Testis (tissue), 3 donors: ENCODE data around the gene BZW2. TPM values are rescaled to one million over a fixed set of nuclear protein-coding genes. Genes with fewer than 3 reads are reported as not detected.

Experiments
- DNase-seq: peaks from one replicate; pipeline ENCODE4 v3.0.0-alpha.2; 2019
- H3K27ac ChIP-seq, 2 donors: fragments of 200-600 bp; sonication (generic); one replicate each; pipeline ENCODE4 v1.5.1; 2019
- H3K27me3 ChIP-seq: fragments of 200-600 bp; sonication (generic); one replicate; pipeline ENCODE4 v1.5.1; 2019
- H3K36me3 ChIP-seq: fragments of 200-600 bp; sonication (generic); one replicate; pipeline ENCODE4 v1.5.1; 2017; ENCODE audit warnings: low read depth; ENCODE audit errors: missing control alignments
- H3K4me1 ChIP-seq: fragments of 200-600 bp; sonication (generic); one replicate; pipeline ENCODE4 v1.5.1; 2019
- H3K4me3 ChIP-seq, 2 donors: fragments of 200-600 bp; sonication (generic); one replicate each; pipeline ENCODE4 v1.5.1; 2017 to 2019
- H3K9me3 ChIP-seq: fragments of 200-600 bp; sonication (generic); one replicate; pipeline ENCODE4 v1.5.1; 2017
- CTCF ChIP-seq, 3 experiments: fragments of 450-650 bp in 2 of 3; fragments of 200-600 bp in 1 of 3; sonication (generic) in 1 of 3; IDR thresholded peaks; one replicate each; pipeline ENCODE4 v1.5.1; 2016 to 2019; ENCODE audit warnings: antibody characterized with exemption in 3 of 3, mild to moderate bottlenecking in 2 of 3, moderate library complexity in 1 of 3
- POLR2A ChIP-seq: fragments of 450-650 bp; IDR thresholded peaks from one replicate; pipeline ENCODE4 v1.6.1; 2017; ENCODE audit warnings: antibody characterized with exemption, mild to moderate bottlenecking, moderate library complexity
- WGBS, 2 donors: methylation state at CpG; one replicate each; pipeline ENCODE4 v1.1.5; 2018; 5-methylcytosine and 5-hydroxymethylcytosine counted together
- intact Hi-C: fragments of 100-400 bp; cut with DNase I; formaldehyde crosslinking; loops from one replicate; pipeline ENCODE4 v1.15.1; 2023; ENCODE audit warnings: low total_unique reads
- polyA plus RNA-seq: library from polyadenylated mRNA; stranded (reverse); fragments of 350-450 nt; fragmentation: Illumina TruSeq; extraction: RNeasy Lipid Tissue Mini Kit (QIAGEN cat#74804); gene quantifications from one replicate; pipeline ENCODE4 v1.2.3, GENCODE V29; 2014; ENCODE audit warnings: low read depth, low replicate concordance; ENCODE audit not compliant: insufficient read depth
- total RNA-seq, 2 donors: library from RNA; depleted of rRNA; stranded (reverse); fragments of >200 nt; gene quantifications; one replicate each; pipeline ENCODE4 v1.2.3, GENCODE V29; 2016

The BZW2 gene
- total and polyA plus RNA-seq, 3 donors from 2014 or later = 23.2 to 36.5 (median 25.8) TPM

GRCh38 chr7:16688249-16688648, 42.3 kb downstream of the BZW2 start:
- TF ChIP-seq POLR2A (no peak), CTCF (IDR thresholded peaks at IDR 0.05) (no peak)
- no peaks in the 10 kb centered on the region for H3K9me3 ChIP-seq
- H3K36me3 ChIP-seq = no peaks in the 10 kb centered on the region
- H3K4me1 ChIP-seq = no peaks in the 10 kb centered on the region
- no peak for DNase-seq
- 96 to 98% methylated on average over 2 of the region's 2 CpGs for WGBS, 2 donors
- intact Hi-C loops = no loop called here
- no peaks in the 10 kb centered on the region for H3K27me3 ChIP-seq
- H3K4me3 ChIP-seq = no peak overlapping the region
- no peak overlapping the region for H3K27ac ChIP-seq

GRCh38 chr7:16691241-16691640, 45.3 kb downstream of the BZW2 start:
- WGBS, 2 donors = 83 to 91% methylated on average over 4 of the region's 4 CpGs
- no peak overlapping the region for H3K4me3 ChIP-seq
- TF ChIP-seq CTCF (IDR thresholded peaks at IDR 0.05) (no peak), POLR2A (no peak)
- no peaks in the 10 kb centered on the region for H3K27me3 ChIP-seq
- no peaks in the 10 kb centered on the region for H3K9me3 ChIP-seq
- intact Hi-C loops = no loop called here
- H3K27ac ChIP-seq = no peak overlapping the region
- H3K36me3 ChIP-seq = no peaks in the 10 kb centered on the region
- H3K4me1 ChIP-seq = no peaks in the 10 kb centered on the region
- DNase-seq = no peak

- H3K9me3 ChIP-seq = no peaks in the 10 kb centered on the region
- H3K4me1 ChIP-seq = peaks cover 7% of the 10 kb centered on the region
- DNase-seq = no peak
- no peaks in the 10 kb centered on the region for H3K36me3 ChIP-seq
- intact Hi-C loops = no loop called here
- 92 to 96% methylated on average over 2 of the region's 2 CpGs for WGBS, 2 donors
- TF ChIP-seq CTCF (IDR thresholded peaks at IDR 0.05) (no peak), POLR2A (no peak)
- no peak overlapping the region for H3K27ac ChIP-seq
- no peak overlapping the region for H3K4me3 ChIP-seq
- H3K27me3 ChIP-seq = no peaks in the 10 kb centered on the region
These were observed 47.8 kb downstream of the BZW2 start for GRCh38 chr7:16693601-16694318.

GRCh38 chr7:16694806-16695205, 48.8 kb downstream of the BZW2 start:
- no peaks in the 10 kb centered on the region for H3K36me3 ChIP-seq
- no peaks in the 10 kb centered on the region for H3K27me3 ChIP-seq
- TF ChIP-seq CTCF (IDR thresholded peaks at IDR 0.05) = no peak
- no peak for TF ChIP-seq POLR2A
- no peaks in the 10 kb centered on the region for H3K9me3 ChIP-seq
- no peak overlapping the region for H3K27ac ChIP-seq
- intact Hi-C loops = no loop called here
- H3K4me1 ChIP-seq = peaks cover 7% of the 10 kb centered on the region
- no peak overlapping the region for H3K4me3 ChIP-seq
- 89 to 92% methylated on average over 6 of the region's 6 CpGs for WGBS, 2 donors
- DNase-seq = no peak
